Esophagus squamous epithelium (tissue), 5 donors: Measurements from ENCODE around the gene C11orf58. TPM values are rescaled to one million over a fixed set of nuclear protein-coding genes. Genes with fewer than 3 reads are reported as not detected.

Experiments used
- DNase-seq: peaks from one replicate; lab custom pipeline; 2025; lab: John Stamatoyannopoulos, UW
- H3K27ac ChIP-seq, 4 donors: fragments of 200-600 bp; sonication (generic); one replicate each; pipeline ENCODE4 v1.5.1; 2016 to 2019; ENCODE audit warnings: mild to moderate bottlenecking in 1 of 4
- H3K27me3 ChIP-seq, 4 donors: fragments of 200-600 bp; sonication (generic); 1 replicate in 3 of 4; 2 replicates in 1 of 4; pipeline versions ENCODE4 v1.5.1 to v1.6.0; 2017 to 2021; ENCODE audit warnings: antibody characterized with exemption in 1 of 4
- H3K36me3 ChIP-seq, 3 donors: fragments of 200-600 bp; sonication (generic); one replicate each; pipeline ENCODE4 v1.5.1; 2016 to 2019
- H3K4me1 ChIP-seq, 3 donors: fragments of 200-600 bp; sonication (generic); one replicate each; pipeline ENCODE4 v1.5.1; 2017 to 2019
- H3K4me3 ChIP-seq, 4 donors: fragments of 200-600 bp; sonication (generic); 1 replicate in 3 of 4; 2 replicates in 1 of 4; pipeline ENCODE4 v1.5.1; 2016 to 2019; ENCODE audit warnings: mild to moderate bottlenecking in 2 of 4, moderate library complexity in 1 of 4
- H3K9me3 ChIP-seq, 3 donors: fragments of 200-600 bp; sonication (generic); one replicate each; pipeline ENCODE4 v1.5.1; 2016 to 2019
- POLR2A ChIP-seq, 4 donors: fragments of 450-650 bp; IDR thresholded peaks; one replicate each; pipeline ENCODE4 v1.6.1; 2017; ENCODE audit warnings: antibody characterized with exemption in 4 of 4, mild to moderate bottlenecking in 4 of 4, moderate library complexity in 3 of 4
- WGBS, 2 donors: methylation state at CpG; one replicate each; pipeline ENCODE4 v1.1.5; 2018; 5-methylcytosine and 5-hydroxymethylcytosine counted together
- intact Hi-C: fragments of 100-400 bp; cut with DNase I; formaldehyde crosslinking; loops from one replicate; pipeline ENCODE4 v1.15.0; 2022
- total RNA-seq, 4 donors: library from RNA; depleted of rRNA; stranded (reverse); fragments of >200 nt; gene quantifications; one replicate each; pipeline ENCODE4 v1.1.0, GENCODE V29; 2016
- TF ChIP-seq, protein P1 (sequence below), 6 experiments: fragments of 450-650 bp in 4 of 6; fragments of 200-600 bp in 2 of 6; sonication (generic) in 2 of 6; IDR thresholded peaks; one replicate each; pipeline ENCODE4 v1.5.1; 2016 to 2019; ENCODE audit warnings: antibody characterized with exemption in 6 of 6, mild to moderate bottlenecking in 4 of 6, moderate library complexity in 4 of 6
- donor health status: DM: yes; HTN: yes; CAD: no.

Gene C11orf58
- total RNA-seq, 4 donors from 2014 or later: 63.6 to 143 (median 102) TPM

DNA sequence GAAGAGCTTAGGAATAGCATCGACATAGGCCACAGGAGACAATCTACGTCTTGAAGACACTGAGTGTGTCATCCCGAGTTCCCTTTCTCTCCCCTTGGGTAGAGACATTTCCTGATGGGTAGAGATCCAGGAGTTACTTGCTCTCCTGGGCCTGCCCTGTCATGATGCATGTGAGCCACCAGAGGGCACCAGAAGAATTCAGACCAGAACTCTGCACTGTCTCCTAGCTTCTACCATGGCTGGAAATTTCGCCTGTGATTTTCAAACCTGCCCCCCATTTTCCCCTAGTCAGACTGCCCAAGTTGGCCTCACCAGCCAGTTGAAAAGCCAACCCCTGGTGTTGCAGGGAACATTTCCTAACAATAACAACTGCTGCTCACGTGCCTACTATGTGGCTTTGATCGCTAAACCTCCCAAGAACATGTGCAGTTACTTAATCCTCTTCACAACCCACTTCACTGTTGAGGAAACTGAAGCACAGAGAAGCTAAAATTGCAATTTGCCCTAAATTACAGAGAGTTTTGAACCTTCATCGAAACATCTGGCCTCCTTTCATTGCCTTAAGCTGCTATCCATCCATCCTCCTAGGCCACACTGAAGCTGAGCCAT is 47.2 kb downstream of the C11orf58 start:
- no peak for TF ChIP-seq POLR2A (IDR thresholded peaks at IDR 0.05)
- TF ChIP-seq, protein P1, sequence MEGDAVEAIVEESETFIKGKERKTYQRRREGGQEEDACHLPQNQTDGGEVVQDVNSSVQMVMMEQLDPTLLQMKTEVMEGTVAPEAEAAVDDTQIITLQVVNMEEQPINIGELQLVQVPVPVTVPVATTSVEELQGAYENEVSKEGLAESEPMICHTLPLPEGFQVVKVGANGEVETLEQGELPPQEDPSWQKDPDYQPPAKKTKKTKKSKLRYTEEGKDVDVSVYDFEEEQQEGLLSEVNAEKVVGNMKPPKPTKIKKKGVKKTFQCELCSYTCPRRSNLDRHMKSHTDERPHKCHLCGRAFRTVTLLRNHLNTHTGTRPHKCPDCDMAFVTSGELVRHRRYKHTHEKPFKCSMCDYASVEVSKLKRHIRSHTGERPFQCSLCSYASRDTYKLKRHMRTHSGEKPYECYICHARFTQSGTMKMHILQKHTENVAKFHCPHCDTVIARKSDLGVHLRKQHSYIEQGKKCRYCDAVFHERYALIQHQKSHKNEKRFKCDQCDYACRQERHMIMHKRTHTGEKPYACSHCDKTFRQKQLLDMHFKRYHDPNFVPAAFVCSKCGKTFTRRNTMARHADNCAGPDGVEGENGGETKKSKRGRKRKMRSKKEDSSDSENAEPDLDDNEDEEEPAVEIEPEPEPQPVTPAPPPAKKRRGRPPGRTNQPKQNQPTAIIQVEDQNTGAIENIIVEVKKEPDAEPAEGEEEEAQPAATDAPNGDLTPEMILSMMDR (IDR thresholded peaks at IDR 0.05): peak; percentile 64 to 89 (median 84)
- intact Hi-C loops: loop anchor here (5.0 kb wide), 1 partner anchor 97 kb away; no protein-coding TSS in a partner anchor
- Histone ChIP-seq H3K36me3 (peaks cover 0 to 59% (median 4%) of the 10 kb centered on the region in 3 donors), H3K27ac (no peak overlapping the region), H3K9me3 (no peaks in the 10 kb centered on the region), H3K4me3 (no peak overlapping the region), H3K4me1 (peaks cover 0 to 81% (median 26%) of the 10 kb centered on the region in 3 donors), H3K27me3 (no peaks in the 10 kb centered on the region)
- no peak for DNase-seq
- 33 to 38% methylated on average over 6 to 7 of the region's 7 CpGs for WGBS, 2 donors

- 66 to 84% methylated on average over 5 to 6 of the region's 6 CpGs for WGBS, 2 donors
- H3K27me3 ChIP-seq: no peaks in the 10 kb centered on the region
- intact Hi-C loops: loop anchor here (5.0 kb wide), 1 partner anchor 96 kb away; no protein-coding TSS in a partner anchor
- H3K9me3 ChIP-seq: no peaks in the 10 kb centered on the region
- peaks cover 2 to 86% (median 31%) of the 10 kb centered on the region in 3 donors for H3K4me1 ChIP-seq
- H3K4me3 ChIP-seq: no peak overlapping the region
- TF ChIP-seq, protein P1 (IDR thresholded peaks at IDR 0.05): no peak
- TF ChIP-seq POLR2A (IDR thresholded peaks at IDR 0.05): no peak
- H3K27ac ChIP-seq: no peak overlapping the region
- H3K36me3 ChIP-seq: peaks cover 0 to 59% (median 4%) of the 10 kb centered on the region in 3 donors
- no peak for DNase-seq
These were observed 47.7 kb downstream of the C11orf58 start for GRCh38 chr11:16786131-16786530.

GRCh38 chr11:16787035-16787742 is 48.7 kb downstream of the C11orf58 start:
- peaks cover 0 to 55% (median 4%) of the 10 kb centered on the region in 3 donors for H3K36me3 ChIP-seq
- DNase-seq: no peak
- peak overlapping the region in 2 of 4 donors; percentile 2 to 63 for H3K27ac ChIP-seq
- TF ChIP-seq, protein P1 (IDR thresholded peaks at IDR 0.05): no peak
- no peak for TF ChIP-seq POLR2A (IDR thresholded peaks at IDR 0.05)
- H3K27me3 ChIP-seq: no peaks in the 10 kb centered on the region
- no peak overlapping the region for H3K4me3 ChIP-seq
- no peaks in the 10 kb centered on the region for H3K9me3 ChIP-seq
- intact Hi-C loops: loop anchor here (5.0 kb wide), 1 partner anchor 95 kb away; no protein-coding TSS in a partner anchor
- peaks cover 9 to 89% (median 39%) of the 10 kb centered on the region in 3 donors for H3K4me1 ChIP-seq
- 66 to 67% methylated on average over 7 of the region's 7 CpGs for WGBS, 2 donors

- peaks cover 9 to 87% (median 39%) of the 10 kb centered on the region in 3 donors for H3K4me1 ChIP-seq
- no peak for DNase-seq
These were observed 50.0 kb downstream of the C11orf58 start for GRCh38 chr11:16788141-16789062.

More at GRCh38 chr11:16788141-16789062, 50.0 kb downstream of the C11orf58 start:
- H3K27me3 ChIP-seq: no peaks in the 10 kb centered on the region
- H3K27ac ChIP-seq: peak overlapping the region in 3 of 4 donors; percentile 32 to 63 (median 38)
- no peak overlapping the region for H3K4me3 ChIP-seq
- TF ChIP-seq POLR2A (IDR thresholded peaks at IDR 0.05): no peak
- TF ChIP-seq, protein P1 (IDR thresholded peaks at IDR 0.05): peak; percentile 67 to 97 (median 90)
- intact Hi-C loops: loop anchor here (5.0 kb wide), 1 partner anchor 94 kb away; no protein-coding TSS in a partner anchor
- no peaks in the 10 kb centered on the region for H3K9me3 ChIP-seq
- peaks cover 0 to 54% (median 4%) of the 10 kb centered on the region in 3 donors for H3K36me3 ChIP-seq
- 19 to 35% methylated on average over 10 of the region's 17 CpGs for WGBS, 2 donors
